ENCODE data around the gene ARHGAP31. TPM values are rescaled to one million over a fixed set of nuclear protein-coding genes. Genes with fewer than 3 reads are reported as not detected.

Gene ARHGAP31
- total RNA-seq, 1 experiment from 2014 or later = 0.48 TPM

- ChIA-PET CTCF (interaction anchor here (0.5 to 0.6 kb wide), 3 partner anchors 83 to 479 kb away, joined by 3 to 4 read pairs (median 4); no protein-coding TSS in a partner anchor), POLR2A (ENCODE audit: unreplicated experiment) (no interaction called here)
- Histone ChIP-seq H3K36me3 (ENCODE audit: low read depth) (no peaks in the 10 kb centered on the region), H4K20me1 (ENCODE audit: insufficient read depth) (no peaks in the 10 kb centered on the region), H3K4me1 (replicated peaks; ENCODE audit: insufficient read depth) (no peaks in the 10 kb centered on the region), H3K4me3 (no peak overlapping the region), H3K9me2 (ENCODE audit: insufficient read depth) (no peaks in the 10 kb centered on the region), H3F3A (ENCODE audit: insufficient read depth, low read depth) (no peaks in the 10 kb centered on the region), H3K4me2 (no peak overlapping the region), H3K9me3 (ENCODE audit: insufficient read depth, low read depth) (no peaks in the 10 kb centered on the region), H3K27me3 (ENCODE audit: insufficient read depth, low read depth) (no peaks in the 10 kb centered on the region), H3K79me2 (ENCODE audit: low read depth) (no peaks in the 10 kb centered on the region), H2AFZ (no peak overlapping the region), H3K27ac (no peak overlapping the region)
- intact Hi-C loops (cut with micrococcal nuclease; ENCODE audit: unreplicated experiment) = no loop called here
- BruUV-seq (replicated peaks) = no TSS peak
- TF ChIP-seq CTCF (conservative IDR thresholded peaks at IDR 0.05) = no peak
- TF ChIP-seq EZH2 (IDR thresholded peaks at IDR 0.05; ENCODE audit: low read depth) = no peak
- no peak for DNase-seq
Observed at GRCh38 chr3:119360736-119361462, 66.7 kb downstream of the ARHGAP31 start.

- Histone ChIP-seq H3K9me3 (ENCODE audit: insufficient read depth, low read depth) (no peaks in the 10 kb centered on the region), H4K20me1 (ENCODE audit: insufficient read depth) (no peaks in the 10 kb centered on the region), H3K9me2 (ENCODE audit: insufficient read depth) (no peaks in the 10 kb centered on the region), H3K36me3 (ENCODE audit: low read depth) (no peaks in the 10 kb centered on the region), H3K4me1 (replicated peaks; ENCODE audit: insufficient read depth) (no peaks in the 10 kb centered on the region), H3F3A (ENCODE audit: insufficient read depth, low read depth) (no peaks in the 10 kb centered on the region), H3K4me3 (no peak overlapping the region), H2AFZ (no peak overlapping the region), H3K27me3 (ENCODE audit: insufficient read depth, low read depth) (no peaks in the 10 kb centered on the region), H3K79me2 (ENCODE audit: low read depth) (no peaks in the 10 kb centered on the region), H3K4me2 (no peak overlapping the region), H3K27ac (no peak overlapping the region)
- intact Hi-C loops (cut with micrococcal nuclease; ENCODE audit: unreplicated experiment) = no loop called here
- no TSS peak for BruUV-seq (replicated peaks)
- DNase-seq = no peak
- CTCF ChIA-PET = interaction anchor here (0.6 kb wide), 1 partner anchor 27 kb away, joined by 3 read pairs; no protein-coding TSS in a partner anchor
- TF ChIP-seq CTCF (conservative IDR thresholded peaks at IDR 0.05) (no peak), EZH2 (IDR thresholded peaks at IDR 0.05; ENCODE audit: low read depth) (no peak)
- POLR2A ChIA-PET (ENCODE audit: unreplicated experiment) = no interaction called here
Observed at GRCh38 chr3:119362010-119362409, 67.8 kb downstream of the ARHGAP31 start.

GRCh38 chr3:119362940-119363725 is 69.0 kb downstream of the ARHGAP31 start:
- CTCF ChIA-PET = interaction anchor here (0.6 kb wide), 2 partner anchors 13 to 26 kb away, joined by 3 to 5 read pairs; no protein-coding TSS in a partner anchor
- intact Hi-C loops (cut with micrococcal nuclease; ENCODE audit: unreplicated experiment) = no loop called here
- no peaks in the 10 kb centered on the region for H3K79me2 ChIP-seq (ENCODE audit: low read depth)
- H3F3A ChIP-seq (ENCODE audit: insufficient read depth, low read depth) = no peaks in the 10 kb centered on the region
- H3K27me3 ChIP-seq (ENCODE audit: insufficient read depth, low read depth) = no peaks in the 10 kb centered on the region
- no peak for DNase-seq
- no peak overlapping the region for H3K4me3 ChIP-seq
- TF ChIP-seq EZH2 (IDR thresholded peaks at IDR 0.05; ENCODE audit: low read depth) (no peak), CTCF (conservative IDR thresholded peaks at IDR 0.05) (no peak)
- H3K36me3 ChIP-seq (ENCODE audit: low read depth) = no peaks in the 10 kb centered on the region
- no TSS peak for BruUV-seq (replicated peaks)
- no peaks in the 10 kb centered on the region for H3K9me2 ChIP-seq (ENCODE audit: insufficient read depth)
- H2AFZ ChIP-seq = no peak overlapping the region
- POLR2A ChIA-PET (ENCODE audit: unreplicated experiment) = no interaction called here
- no peaks in the 10 kb centered on the region for H4K20me1 ChIP-seq (ENCODE audit: insufficient read depth)
- no peaks in the 10 kb centered on the region for H3K4me1 ChIP-seq (replicated peaks; ENCODE audit: insufficient read depth)
- H3K4me2 ChIP-seq = no peak overlapping the region
- H3K27ac ChIP-seq = no peak overlapping the region
- no peaks in the 10 kb centered on the region for H3K9me3 ChIP-seq (ENCODE audit: insufficient read depth, low read depth)
